ENCODE measurements around the gene SCRN2.

DNA sequence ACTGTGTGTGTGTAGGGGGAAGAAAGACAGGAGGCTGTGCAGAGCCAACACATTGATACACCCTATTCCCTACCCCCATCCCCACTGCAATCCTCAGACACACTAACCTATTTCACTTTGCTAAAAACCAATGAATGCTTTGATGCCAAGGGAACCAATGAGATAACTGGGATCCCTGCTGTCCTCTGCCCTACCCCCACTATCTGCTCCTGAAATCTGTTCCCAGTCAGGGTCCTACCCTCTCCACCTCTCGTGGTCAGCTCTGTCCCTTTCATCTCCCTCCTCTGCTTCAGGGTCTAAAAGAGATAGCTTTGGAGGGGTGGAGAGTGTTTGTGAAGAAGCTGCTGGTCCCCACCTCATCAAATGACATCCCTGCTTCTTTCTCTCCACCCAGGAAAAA is 29.0 kb upstream of the SCRN2 start:
- TF ChIP-seq CTCF (IDR thresholded peaks at IDR 0.05), result no peak
- TF ChIP-seq POLR2A (IDR thresholded peaks at IDR 0.05), result no peak
